Measurements from ENCODE around the gene CTPS1. TPM values are rescaled to one million over a fixed set of nuclear protein-coding genes. Genes with fewer than 3 reads are reported as not detected.

CTPS1 gene
- polyA plus RNA-seq, 4 donors = 26.2 to 36.3 (median 29.5) TPM

GRCh38 chr1:40989066-40989465, 9.6 kb downstream of the CTPS1 start:
- DNase-seq (ENCODE audit: low read depth in 4 of 4, low spot score in 3 of 4) = no peak

- DNase-seq (ENCODE audit: low read depth in 4 of 4, low spot score in 3 of 4) = no peak
Measured at GRCh38 chr1:40997096-40997495, 17.6 kb downstream of the CTPS1 start.

GRCh38 chr1:40998668-40999067, 19.2 kb downstream of the CTPS1 start:
- no peak for DNase-seq (ENCODE audit: low read depth in 4 of 4, low spot score in 3 of 4)

GRCh38 chr1:41003127-41003639, 23.7 kb downstream of the CTPS1 start:
- DNase-seq (ENCODE audit: low read depth in 4 of 4, low spot score in 3 of 4) = no peak

- DNase-seq (ENCODE audit: low read depth in 4 of 4, low spot score in 3 of 4) = peak; percentile 60 to 75 (median 66)
Measured at GRCh38 chr1:41003640-41004220, 24.2 kb downstream of the CTPS1 start.

DNA sequence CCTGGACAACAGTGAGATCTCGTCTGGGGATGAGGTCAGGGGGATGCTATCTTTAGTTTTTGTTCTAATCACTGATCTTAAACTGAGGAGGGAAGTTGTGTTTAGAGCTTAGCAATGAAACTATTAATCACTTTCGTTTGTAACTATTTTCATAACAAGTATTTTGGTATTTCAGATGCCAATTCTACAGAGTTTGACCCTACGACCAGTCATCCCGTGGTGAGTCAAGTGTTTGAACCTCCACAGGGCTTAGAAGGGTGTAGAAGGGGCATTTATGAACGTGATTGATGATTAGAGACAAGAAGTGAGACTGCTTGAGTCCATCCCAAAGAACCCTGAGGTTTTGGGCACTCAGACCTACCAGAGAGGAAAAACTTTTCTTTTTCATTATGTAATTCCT, 26.4 kb downstream of the CTPS1 start:
- no peak for DNase-seq (ENCODE audit: low read depth in 4 of 4, low spot score in 3 of 4)

- no peak for DNase-seq (ENCODE audit: low read depth in 4 of 4, low spot score in 3 of 4)
Measured at GRCh38 chr1:41006942-41007865, 27.7 kb downstream of the CTPS1 start.

- DNase-seq (ENCODE audit: low read depth in 4 of 4, low spot score in 3 of 4) = no peak
Measured at GRCh38 chr1:41009466-41009865, 30.0 kb downstream of the CTPS1 start.

DNA sequence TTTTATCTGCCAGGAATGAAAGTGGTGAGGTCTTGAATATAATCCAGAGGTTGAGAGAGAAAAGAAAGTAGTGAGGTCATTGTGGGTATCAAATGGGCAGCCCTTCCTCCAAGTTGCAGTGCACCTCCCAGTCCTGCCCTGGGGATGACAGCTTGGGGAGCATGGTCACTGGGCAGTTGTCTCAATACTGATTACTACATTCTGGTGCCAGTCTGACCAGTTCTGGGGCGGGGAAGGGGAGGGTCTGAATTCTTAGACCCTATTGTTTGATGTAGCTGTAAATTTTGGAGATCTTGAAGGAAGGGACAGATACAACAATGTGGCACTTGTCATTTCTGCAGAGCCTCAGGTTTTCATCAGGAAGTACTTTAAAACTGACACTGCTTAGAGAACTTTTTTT, 30.8 kb downstream of the CTPS1 start:
- DNase-seq (ENCODE audit: low read depth in 4 of 4, low spot score in 3 of 4) = no peak

- DNase-seq (ENCODE audit: low read depth in 4 of 4, low spot score in 3 of 4) = no peak
Measured at GRCh38 chr1:41013024-41013423, 33.5 kb downstream of the CTPS1 start.

- no peak for DNase-seq (ENCODE audit: low read depth in 4 of 4, low spot score in 3 of 4)
Measured at GRCh38 chr1:41013796-41014195, 34.3 kb downstream of the CTPS1 start.

DNA sequence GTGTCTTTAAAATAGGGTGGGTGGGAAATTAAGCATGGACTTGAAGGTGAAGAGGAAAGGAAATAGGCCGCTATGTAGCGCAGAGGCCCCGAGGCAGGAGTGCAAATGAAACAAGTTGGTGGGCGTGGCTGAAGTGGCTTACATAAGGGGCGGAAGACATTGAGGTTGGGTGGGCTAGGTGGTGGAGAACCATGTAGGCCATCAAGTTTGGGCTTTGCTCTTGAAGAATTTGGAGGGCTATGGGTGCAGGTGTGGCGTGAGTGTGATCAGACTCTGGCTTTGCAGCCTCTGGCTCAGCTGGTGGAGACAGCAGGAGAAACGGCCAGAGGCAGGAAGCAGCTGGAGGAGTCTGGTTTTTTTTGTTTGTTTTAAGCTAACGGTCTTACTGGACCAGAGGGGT, 35.4 kb downstream of the CTPS1 start:
- no peak for DNase-seq (ENCODE audit: low read depth in 4 of 4, low spot score in 3 of 4)

DNA sequence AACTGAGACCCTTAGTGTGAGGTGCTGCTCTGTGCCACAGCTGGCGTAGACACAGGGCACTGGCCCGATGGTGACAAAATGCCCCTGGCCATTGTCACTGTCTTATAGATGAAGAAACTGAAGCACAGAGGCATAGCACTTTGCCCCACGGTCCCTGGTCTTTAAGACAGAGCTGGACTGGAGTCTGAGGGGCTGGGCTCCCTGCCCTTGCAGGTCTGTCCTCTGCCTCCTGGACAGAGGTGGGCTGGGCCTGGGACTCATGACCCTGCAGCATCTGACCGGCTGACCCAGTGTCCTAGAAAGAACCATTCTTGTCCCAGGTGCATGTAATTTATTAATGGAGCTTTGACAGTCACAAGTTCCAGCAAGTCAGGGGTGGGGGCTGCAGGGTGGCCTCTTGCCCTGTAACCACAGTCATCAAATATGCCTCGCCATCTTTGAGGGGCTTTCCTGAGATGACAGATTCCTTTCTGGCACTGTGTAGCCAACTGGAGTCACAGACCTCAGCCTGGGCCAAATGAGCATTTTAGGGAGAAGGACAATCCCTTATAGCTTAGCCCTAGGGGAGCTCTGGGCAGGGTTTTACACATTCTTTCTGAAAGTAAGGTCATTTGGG, 35.9 kb downstream of the CTPS1 start:
- no peak for DNase-seq (ENCODE audit: low read depth in 4 of 4, low spot score in 3 of 4)

DNA sequence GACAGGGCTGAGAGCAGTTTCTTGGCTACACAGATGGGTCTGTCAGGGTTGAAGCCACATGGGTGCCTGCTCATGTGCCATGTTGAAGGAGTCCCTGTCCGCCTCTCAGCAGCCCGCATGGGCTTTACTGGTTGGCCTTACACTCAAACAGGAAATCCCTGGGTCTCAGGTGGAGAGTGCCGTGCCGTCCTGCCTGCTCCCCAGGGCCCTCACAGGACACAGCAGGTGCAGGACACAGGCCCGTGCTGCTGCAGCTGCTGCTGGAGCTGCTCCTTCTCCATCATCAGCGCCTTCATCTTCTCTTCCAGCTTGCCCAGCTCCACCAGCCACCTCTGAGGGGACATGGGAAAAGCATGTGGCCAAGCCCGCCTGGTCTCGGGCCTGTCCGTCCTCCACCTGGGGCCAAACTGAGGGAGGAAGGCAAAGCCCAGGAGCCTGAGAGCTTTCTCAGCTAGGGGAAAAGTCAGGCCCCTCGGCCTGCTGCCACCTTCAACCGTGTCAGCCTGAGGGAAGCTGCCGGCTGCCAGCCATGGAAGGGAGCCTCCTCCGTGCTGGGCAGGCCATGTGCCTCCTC, 36.5 kb downstream of the CTPS1 start:
- DNase-seq (ENCODE audit: low read depth in 4 of 4, low spot score in 3 of 4) = no peak

GRCh38 chr1:41017141-41018017, 37.9 kb downstream of the CTPS1 start:
- no peak for DNase-seq (ENCODE audit: low read depth in 4 of 4, low spot score in 3 of 4)

GRCh38 chr1:41018018-41018410, 38.5 kb downstream of the CTPS1 start:
- no peak for DNase-seq (ENCODE audit: low read depth in 4 of 4, low spot score in 3 of 4)

DNA sequence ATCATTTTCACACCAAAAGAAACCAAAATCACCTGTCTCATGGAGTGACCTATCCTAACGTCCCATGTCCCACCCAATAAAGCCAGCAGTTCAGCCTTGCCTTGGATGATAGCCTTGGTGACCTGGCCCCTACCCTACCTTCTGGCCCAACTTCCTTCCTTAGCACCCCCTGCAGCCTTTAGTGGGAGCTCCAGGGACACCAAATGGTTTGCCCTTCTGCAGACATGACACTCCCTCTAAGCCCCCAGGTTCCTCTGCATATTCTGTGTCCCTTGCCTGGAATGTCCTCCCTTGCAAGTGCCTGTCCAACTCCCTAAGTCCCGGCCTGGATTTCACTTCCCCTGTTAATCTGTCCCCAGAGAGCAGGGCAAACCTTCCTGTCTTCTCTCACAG, 39.9 kb downstream of the CTPS1 start:
- no peak for DNase-seq (ENCODE audit: low read depth in 4 of 4, low spot score in 3 of 4)

DNA sequence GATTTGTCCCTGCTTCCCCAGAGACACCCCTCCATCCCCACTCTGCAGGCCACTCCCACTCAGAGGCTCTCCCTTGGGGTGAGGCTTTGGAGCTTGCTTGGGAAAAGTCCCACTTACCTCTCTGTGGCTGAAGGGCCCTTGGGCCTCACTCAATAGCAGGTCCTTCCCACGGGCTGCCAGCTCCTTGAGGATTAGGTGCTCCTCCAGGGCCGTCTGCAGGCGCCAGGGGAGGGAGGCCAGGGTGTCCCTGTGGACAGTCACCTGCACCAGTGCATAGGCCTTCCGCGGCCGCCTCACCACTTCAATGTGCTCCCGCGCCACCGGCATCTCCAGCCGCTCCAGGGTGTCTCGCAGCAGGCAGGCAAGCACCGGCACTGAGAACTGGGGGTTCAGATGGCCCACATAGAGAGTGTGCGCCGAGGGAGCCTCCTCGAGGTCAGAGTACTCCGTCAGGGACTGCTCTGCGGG, 40.6 kb downstream of the CTPS1 start:
- DNase-seq (ENCODE audit: low read depth in 4 of 4, low spot score in 3 of 4) = no peak

DNA sequence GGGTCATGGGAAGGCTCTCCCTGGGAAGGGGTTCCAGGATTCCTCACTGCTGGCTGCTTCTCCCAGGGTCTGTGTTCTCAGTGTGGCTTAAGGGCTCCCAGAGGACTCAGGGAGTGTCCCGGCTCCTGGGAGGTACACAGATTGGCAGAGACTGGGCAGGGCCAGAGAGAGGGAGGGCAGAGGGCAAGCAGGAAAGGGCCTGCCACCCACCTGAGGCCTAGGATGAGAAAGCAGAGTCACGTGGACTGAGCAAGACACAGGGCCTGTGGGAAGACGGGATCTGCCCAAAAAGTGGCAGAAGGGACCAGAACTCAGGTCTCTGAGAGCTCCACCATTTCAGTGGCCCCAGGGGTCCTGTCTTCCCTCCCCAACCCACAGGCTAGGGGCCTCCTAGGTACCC, 41.2 kb downstream of the CTPS1 start:
- DNase-seq (ENCODE audit: low read depth in 4 of 4, low spot score in 3 of 4) = no peak

All from left renal pelvis (tissue), 4 donors.